Astrocyte (in vitro differentiated cells and primary cell): Measurements from ENCODE around the gene CHCHD6.

ENCODE experiments used
- EZH2 ChIP-seq: IDR thresholded peaks from 2 replicates; pipeline ENCODE4 v1.6.1; 2012; ENCODE audit warnings: mild to moderate bottlenecking, low read length, inconsistent platforms; ENCODE audit not compliant: insufficient read depth
- TF ChIP-seq, protein P1 (sequence below): IDR thresholded peaks from 2 replicates; pipeline ENCODE4 v1.5.1; 2011; ENCODE audit warnings: low read depth, mild to moderate bottlenecking, inconsistent platforms, low read length, moderate library complexity; ENCODE audit not compliant: insufficient read depth

- TF ChIP-seq, protein P1, sequence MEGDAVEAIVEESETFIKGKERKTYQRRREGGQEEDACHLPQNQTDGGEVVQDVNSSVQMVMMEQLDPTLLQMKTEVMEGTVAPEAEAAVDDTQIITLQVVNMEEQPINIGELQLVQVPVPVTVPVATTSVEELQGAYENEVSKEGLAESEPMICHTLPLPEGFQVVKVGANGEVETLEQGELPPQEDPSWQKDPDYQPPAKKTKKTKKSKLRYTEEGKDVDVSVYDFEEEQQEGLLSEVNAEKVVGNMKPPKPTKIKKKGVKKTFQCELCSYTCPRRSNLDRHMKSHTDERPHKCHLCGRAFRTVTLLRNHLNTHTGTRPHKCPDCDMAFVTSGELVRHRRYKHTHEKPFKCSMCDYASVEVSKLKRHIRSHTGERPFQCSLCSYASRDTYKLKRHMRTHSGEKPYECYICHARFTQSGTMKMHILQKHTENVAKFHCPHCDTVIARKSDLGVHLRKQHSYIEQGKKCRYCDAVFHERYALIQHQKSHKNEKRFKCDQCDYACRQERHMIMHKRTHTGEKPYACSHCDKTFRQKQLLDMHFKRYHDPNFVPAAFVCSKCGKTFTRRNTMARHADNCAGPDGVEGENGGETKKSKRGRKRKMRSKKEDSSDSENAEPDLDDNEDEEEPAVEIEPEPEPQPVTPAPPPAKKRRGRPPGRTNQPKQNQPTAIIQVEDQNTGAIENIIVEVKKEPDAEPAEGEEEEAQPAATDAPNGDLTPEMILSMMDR = no peak
- no peak for TF ChIP-seq EZH2
Observed at GRCh38 chr3:126782536-126782935, 78.5 kb downstream of the CHCHD6 start.
